ENCODE measurements around the gene JPH3.
"Not testable (repeated sequence)": the region's sequence is repeated elsewhere in the genome, so short reads cannot be mapped to it uniquely, and the experiment has no call there.

JPH3 gene

GRCh38 chr16:87715231-87715630, 112.9 kb downstream of the JPH3 start:
- no peak for DNase-seq (ENCODE audit: low read depth in 2 of 2)

GRCh38 chr16:87715658-87716057, 113.3 kb downstream of the JPH3 start:
- no peak for DNase-seq (ENCODE audit: low read depth in 2 of 2)

- not testable (repeated sequence) for DNase-seq (ENCODE audit: low read depth in 2 of 2)
Observed at GRCh38 chr16:87718831-87719230, 116.5 kb downstream of the JPH3 start.

- no peak for DNase-seq (ENCODE audit: low read depth in 2 of 2)
Observed at GRCh38 chr16:87720446-87720845, 118.1 kb downstream of the JPH3 start.

- no peak for DNase-seq (ENCODE audit: low read depth in 2 of 2)
Observed at GRCh38 chr16:87721622-87722585, 119.6 kb downstream of the JPH3 start.

GRCh38 chr16:87722590-87723225, 120.4 kb downstream of the JPH3 start:
- no peak for DNase-seq (ENCODE audit: low read depth in 2 of 2)

- no peak for DNase-seq (ENCODE audit: low read depth in 2 of 2)
Observed at GRCh38 chr16:87723226-87723623, 120.9 kb downstream of the JPH3 start.

GRCh38 chr16:87724490-87725291, 122.4 kb downstream of the JPH3 start:
- DNase-seq (ENCODE audit: low read depth in 2 of 2) = no peak

GRCh38 chr16:87725596-87726235, 123.4 kb downstream of the JPH3 start:
- DNase-seq (ENCODE audit: low read depth in 2 of 2) = no peak

- DNase-seq (ENCODE audit: low read depth in 2 of 2) = not testable (repeated sequence)
Observed at GRCh38 chr16:87726577-87726976, 124.3 kb downstream of the JPH3 start.

GRCh38 chr16:87727346-87727745, 125.0 kb downstream of the JPH3 start:
- DNase-seq (ENCODE audit: low read depth in 2 of 2) = no peak

- DNase-seq (ENCODE audit: low read depth in 2 of 2) = no peak
Observed at GRCh38 chr16:87728026-87728425, 125.7 kb downstream of the JPH3 start.

- DNase-seq (ENCODE audit: low read depth in 2 of 2) = no peak
Observed at GRCh38 chr16:87729266-87729954, 127.1 kb downstream of the JPH3 start.

- DNase-seq (ENCODE audit: low read depth in 2 of 2) = no peak
Observed at GRCh38 chr16:87731607-87732006, 129.3 kb downstream of the JPH3 start.

- DNase-seq (ENCODE audit: low read depth in 2 of 2) = no peak
Observed at GRCh38 chr16:87733190-87733589, 130.9 kb downstream of the JPH3 start.

GRCh38 chr16:87734644-87735043, 132.3 kb downstream of the JPH3 start:
- no peak for DNase-seq (ENCODE audit: low read depth in 2 of 2)

GRCh38 chr16:87735270-87736007, 133.1 kb downstream of the JPH3 start:
- DNase-seq (ENCODE audit: low read depth in 2 of 2) = no peak

- DNase-seq (ENCODE audit: low read depth in 2 of 2) = no peak
Observed at GRCh38 chr16:87736008-87736382, 133.7 kb downstream of the JPH3 start.

- DNase-seq (ENCODE audit: low read depth in 2 of 2) = no peak
Observed at GRCh38 chr16:87739801-87740200, 137.5 kb downstream of the JPH3 start.

GRCh38 chr16:87740441-87740840, 138.1 kb downstream of the JPH3 start:
- DNase-seq (ENCODE audit: low read depth in 2 of 2) = no peak

Measured in stimulated activated CD4-positive, alpha-beta T cell treated with anti-CD3 and anti-CD28 coated beads, Interleukin-15, amount 100 ng/mL, for 48 hours (primary cell).